Mesodermal cell (in vitro differentiated cells): ENCODE results near the gene FAM83E.

Experiments used
- H3K27ac ChIP-seq: 2 replicates; pipeline ENCODE4 v1.7.0; 2013; ENCODE audit warnings: mild to moderate bottlenecking, low read depth, low read length, moderate library complexity; ENCODE audit not compliant: severe bottlenecking
- H3K36me3 ChIP-seq: 2 replicates; pipeline ENCODE4 v1.7.1; 2013; ENCODE audit warnings: mild to moderate bottlenecking, low read length, moderate library complexity; ENCODE audit not compliant: control insufficient read depth, insufficient read depth
- H3K4me1 ChIP-seq: one replicate; pipeline ENCODE4 v1.7.1; 2013; ENCODE audit warnings: mild to moderate bottlenecking, low read length; ENCODE audit not compliant: insufficient read depth, control insufficient read depth, poor library complexity, severe bottlenecking
- H3K4me3 ChIP-seq: 2 replicates; pipeline ENCODE4 v1.7.0; 2013; ENCODE audit warnings: low read length, control low read depth, mild to moderate bottlenecking; ENCODE audit not compliant: insufficient read depth, poor library complexity, severe bottlenecking; ENCODE audit errors: extremely low read depth
- H3K9me3 ChIP-seq: 2 replicates; pipeline ENCODE4 v1.7.1; 2013; ENCODE audit warnings: mild to moderate bottlenecking, low read length, moderate library complexity; ENCODE audit not compliant: control insufficient read depth
- WGBS, 2 experiments: methylation state at CpG; one replicate each; pipeline ENCODE4 v1.1.5; 2013; ENCODE audit warnings: missing lambda C conversion rate in 2 of 2; ENCODE audit not compliant: insufficient coverage in 2 of 2; 5-methylcytosine and 5-hydroxymethylcytosine counted together

Gene FAM83E

GRCh38 chr19:48639483-48640375, 24.9 kb upstream of the FAM83E start:
- H3K4me1 ChIP-seq, result no peaks in the 10 kb centered on the region
- no peaks in the 10 kb centered on the region for H3K9me3 ChIP-seq
- 85 to 93% methylated on average over 18 to 19 of the region's 33 CpGs for WGBS, 2 experiments
- H3K36me3 ChIP-seq, result no peaks in the 10 kb centered on the region
- no peak overlapping the region for H3K4me3 ChIP-seq
- no peak overlapping the region for H3K27ac ChIP-seq

- no peak overlapping the region for H3K27ac ChIP-seq
- H3K4me3 ChIP-seq, result no peak overlapping the region
- no peaks in the 10 kb centered on the region for H3K9me3 ChIP-seq
- H3K4me1 ChIP-seq, result peaks cover 4% of the 10 kb centered on the region
- 89 to 97% methylated on average over 12 to 13 of the region's 16 CpGs for WGBS, 2 experiments
- H3K36me3 ChIP-seq, result no peaks in the 10 kb centered on the region
Observed at GRCh38 chr19:48638831-48639381, 24.0 kb upstream of the FAM83E start.

- Histone ChIP-seq H3K4me3 (peak overlapping the region; percentile 43), H3K4me1 (peaks cover 4% of the 10 kb centered on the region), H3K27ac (peak overlapping the region; percentile 91), H3K36me3 (no peaks in the 10 kb centered on the region), H3K9me3 (no peaks in the 10 kb centered on the region)
- 18 to 50% methylated on average over 7 to 22 of the region's 29 CpGs for WGBS, 2 experiments
Observed at GRCh38 chr19:48637948-48638830, 23.3 kb upstream of the FAM83E start.

- Histone ChIP-seq H3K9me3 (no peaks in the 10 kb centered on the region), H3K36me3 (no peaks in the 10 kb centered on the region), H3K27ac (peak overlapping the region; percentile 91), H3K4me1 (peaks cover 8% of the 10 kb centered on the region), H3K4me3 (peak overlapping the region; percentile 43)
- 1% methylated on average over 20 to 28 of the region's 38 CpGs for WGBS, 2 experiments
Observed at GRCh38 chr19:48637449-48637947, 22.6 kb upstream of the FAM83E start.

- Histone ChIP-seq H3K9me3 (no peaks in the 10 kb centered on the region), H3K4me1 (peaks cover 11% of the 10 kb centered on the region), H3K4me3 (peak within 1 kb of the TSS; percentile 43), H3K36me3 (no peaks in the 10 kb centered on the region), H3K27ac (peak within 1 kb of the TSS; percentile 91)
- whole genome bisulfite sequencing, 2 experiments, result 0 to 2% methylated on average over 28 to 33 of the region's 40 CpGs
Observed at GRCh38 chr19:48636859-48637448, 22.1 kb upstream of the FAM83E start, which contains the start of gene DBP. Gene DBP (minus strand): TSS chr19:48637379. CDS start chr19:48636994, 385 bp downstream.

GRCh38 chr19:48635966-48636858, 21.3 kb upstream of the FAM83E start:
- no peaks in the 10 kb centered on the region for H3K9me3 ChIP-seq
- no peaks in the 10 kb centered on the region for H3K36me3 ChIP-seq
- no peak overlapping the region for H3K27ac ChIP-seq
- H3K4me3 ChIP-seq, result peak overlapping the region; percentile 43
- H3K4me1 ChIP-seq, result peaks cover 11% of the 10 kb centered on the region
- WGBS, 2 experiments, result 5 to 9% methylated on average over 26 to 28 of the region's 35 CpGs

GRCh38 chr19:48635263-48635965, 20.5 kb upstream of the FAM83E start:
- H3K4me1 ChIP-seq, result peaks cover 15% of the 10 kb centered on the region
- 3 to 4% methylated on average over 44 to 55 of the region's 67 CpGs for WGBS, 2 experiments
- H3K36me3 ChIP-seq, result no peaks in the 10 kb centered on the region
- H3K4me3 ChIP-seq, result peak overlapping the region; percentile 43
- no peaks in the 10 kb centered on the region for H3K9me3 ChIP-seq
- H3K27ac ChIP-seq, result no peak overlapping the region

GRCh38 chr19:48634424-48635262, 19.8 kb upstream of the FAM83E start:
- H3K36me3 ChIP-seq, result no peaks in the 10 kb centered on the region
- peak overlapping the region; percentile 3 for H3K27ac ChIP-seq
- WGBS, 2 experiments, result 16 to 17% methylated on average over 20 to 30 of the region's 37 CpGs
- peak overlapping the region; percentile 43 for H3K4me3 ChIP-seq
- no peaks in the 10 kb centered on the region for H3K9me3 ChIP-seq
- peaks cover 23% of the 10 kb centered on the region for H3K4me1 ChIP-seq

GRCh38 chr19:48634036-48634342, 19.1 kb upstream of the FAM83E start:
- 85 to 86% methylated on average over 5 to 7 of the region's 7 CpGs for WGBS, 2 experiments
- Histone ChIP-seq H3K4me1 (peaks cover 23% of the 10 kb centered on the region), H3K9me3 (no peaks in the 10 kb centered on the region), H3K4me3 (no peak overlapping the region), H3K27ac (no peak overlapping the region), H3K36me3 (no peaks in the 10 kb centered on the region)
